Gastroesophageal sphincter (tissue), 4 donors: ENCODE measurements around the gene FNDC11. TPM values are rescaled to one million over a fixed set of nuclear protein-coding genes. Genes with fewer than 3 reads are reported as not detected.

Experiments
- ATAC-seq: fragments of 150-250 bp; one replicate; pipeline ENCODE4 v1.9.1; 2016; ENCODE audit warnings: mild to moderate bottlenecking, moderate library complexity
- H3K27ac ChIP-seq, 4 donors: fragments of 200-600 bp; sonication (generic) in 3 of 4; 1 replicate in 3 of 4; 2 replicates in 1 of 4; pipeline ENCODE4 v1.5.1; 2016 to 2019
- H3K27me3 ChIP-seq: fragments of 200-600 bp; sonication (generic); one replicate; pipeline ENCODE4 v1.5.1; 2019
- H3K36me3 ChIP-seq, 2 donors: fragments of 200-600 bp; sonication (generic); one replicate each; pipeline ENCODE4 v1.5.1; 2019; ENCODE audit warnings: control low read depth in 1 of 2
- H3K4me1 ChIP-seq, 3 donors: fragments of 200-600 bp; sonication (generic); 1 replicate in 2 of 3; 2 replicates in 1 of 3; pipeline ENCODE4 v1.5.1; 2016 to 2019; ENCODE audit warnings: control low read depth in 2 of 3
- H3K4me3 ChIP-seq, 2 donors: fragments of 200-600 bp; sonication (generic); one replicate each; pipeline ENCODE4 v1.5.1; 2019; ENCODE audit warnings: mild to moderate bottlenecking in 1 of 2, moderate library complexity in 1 of 2
- H3K9me3 ChIP-seq, 3 donors: fragments of 200-600 bp; sonication (generic); one replicate each; pipeline ENCODE4 v1.5.1; 2017 to 2019; ENCODE audit warnings: control low read depth in 2 of 3
- EP300 ChIP-seq: sonication (generic); formaldehyde crosslinking; IDR thresholded peaks from one replicate; pipeline ENCODE4 v1.6.1; 2017; ENCODE audit warnings: antibody characterized with exemption, mild to moderate bottlenecking
- POLR2A ChIP-seq, 2 donors: fragments of 450-650 bp; IDR thresholded peaks; one replicate each; pipeline ENCODE4 v1.6.1; 2017; ENCODE audit warnings: antibody characterized with exemption in 2 of 2, mild to moderate bottlenecking in 2 of 2, moderate library complexity in 1 of 2
- POLR2AphosphoS5 ChIP-seq: sonication (generic); formaldehyde crosslinking; IDR thresholded peaks from one replicate; pipeline ENCODE4 v1.6.1; 2017; ENCODE audit warnings: antibody characterized with exemption
- WGBS, 2 donors: methylation state at CpG; one replicate each; pipeline ENCODE4 v1.1.5; 2018; ENCODE audit warnings: low coverage in 1 of 2; 5-methylcytosine and 5-hydroxymethylcytosine counted together
- total RNA-seq, 4 donors: library from RNA; depleted of rRNA; stranded (reverse); fragments of >200 nt; gene quantifications; one replicate each; pipeline ENCODE4 v1.1.0, GENCODE V29; 2016
- TF ChIP-seq, protein P1 (sequence below), 4 experiments: fragments of 200-600 bp in 2 of 4; fragments of 450-650 bp in 2 of 4; sonication (generic) in 1 of 4; IDR thresholded peaks; one replicate each; pipeline ENCODE4 v1.5.1; 2017 to 2019; ENCODE audit warnings: antibody characterized with exemption in 4 of 4, mild to moderate bottlenecking in 2 of 4, moderate library complexity in 2 of 4

Gene FNDC11
- total RNA-seq, 4 donors from 2014 or later = 0.27 TPM; not detected in 3

DNA sequence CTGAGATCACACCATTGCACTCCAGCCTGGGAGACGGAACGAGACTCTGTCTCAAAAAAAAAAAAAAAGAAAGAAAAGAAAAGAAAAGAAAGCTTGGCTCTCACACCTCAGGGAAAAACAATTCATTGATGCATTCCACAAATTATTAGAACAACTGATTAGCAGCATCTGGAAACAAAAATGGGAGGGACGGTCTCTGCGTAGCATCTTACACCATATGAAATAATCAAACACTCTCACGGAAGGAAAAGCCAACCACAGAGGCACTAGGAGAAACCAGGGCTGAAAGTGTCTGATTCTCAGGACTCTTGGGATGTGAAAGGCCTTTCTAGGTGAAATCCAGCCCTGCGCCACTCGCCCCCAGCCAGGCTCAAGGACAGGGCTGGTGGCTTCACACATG lies 22.4 kb downstream of the FNDC11 start:
- Histone ChIP-seq H3K4me1 (peaks cover 0 to 36% (median 0%) of the 10 kb centered on the region in 3 donors), H3K27me3 (peaks cover 21% of the 10 kb centered on the region), H3K27ac (no peak overlapping the region), H3K4me3 (no peak overlapping the region), H3K9me3 (no peaks in the 10 kb centered on the region), H3K36me3 (peaks cover 0 to 11% of the 10 kb centered on the region in 2 donors)
- TF ChIP-seq, protein P1, sequence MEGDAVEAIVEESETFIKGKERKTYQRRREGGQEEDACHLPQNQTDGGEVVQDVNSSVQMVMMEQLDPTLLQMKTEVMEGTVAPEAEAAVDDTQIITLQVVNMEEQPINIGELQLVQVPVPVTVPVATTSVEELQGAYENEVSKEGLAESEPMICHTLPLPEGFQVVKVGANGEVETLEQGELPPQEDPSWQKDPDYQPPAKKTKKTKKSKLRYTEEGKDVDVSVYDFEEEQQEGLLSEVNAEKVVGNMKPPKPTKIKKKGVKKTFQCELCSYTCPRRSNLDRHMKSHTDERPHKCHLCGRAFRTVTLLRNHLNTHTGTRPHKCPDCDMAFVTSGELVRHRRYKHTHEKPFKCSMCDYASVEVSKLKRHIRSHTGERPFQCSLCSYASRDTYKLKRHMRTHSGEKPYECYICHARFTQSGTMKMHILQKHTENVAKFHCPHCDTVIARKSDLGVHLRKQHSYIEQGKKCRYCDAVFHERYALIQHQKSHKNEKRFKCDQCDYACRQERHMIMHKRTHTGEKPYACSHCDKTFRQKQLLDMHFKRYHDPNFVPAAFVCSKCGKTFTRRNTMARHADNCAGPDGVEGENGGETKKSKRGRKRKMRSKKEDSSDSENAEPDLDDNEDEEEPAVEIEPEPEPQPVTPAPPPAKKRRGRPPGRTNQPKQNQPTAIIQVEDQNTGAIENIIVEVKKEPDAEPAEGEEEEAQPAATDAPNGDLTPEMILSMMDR (IDR thresholded peaks at IDR 0.05) = no peak
- TF ChIP-seq POLR2A (IDR thresholded peaks at IDR 0.05) = no peak
- no peak for TF ChIP-seq POLR2AphosphoS5
- no peak for TF ChIP-seq EP300
- no peak for ATAC-seq
- 84 to 91% methylated on average over 5 to 7 of the region's 7 CpGs for WGBS, 2 donors

DNA sequence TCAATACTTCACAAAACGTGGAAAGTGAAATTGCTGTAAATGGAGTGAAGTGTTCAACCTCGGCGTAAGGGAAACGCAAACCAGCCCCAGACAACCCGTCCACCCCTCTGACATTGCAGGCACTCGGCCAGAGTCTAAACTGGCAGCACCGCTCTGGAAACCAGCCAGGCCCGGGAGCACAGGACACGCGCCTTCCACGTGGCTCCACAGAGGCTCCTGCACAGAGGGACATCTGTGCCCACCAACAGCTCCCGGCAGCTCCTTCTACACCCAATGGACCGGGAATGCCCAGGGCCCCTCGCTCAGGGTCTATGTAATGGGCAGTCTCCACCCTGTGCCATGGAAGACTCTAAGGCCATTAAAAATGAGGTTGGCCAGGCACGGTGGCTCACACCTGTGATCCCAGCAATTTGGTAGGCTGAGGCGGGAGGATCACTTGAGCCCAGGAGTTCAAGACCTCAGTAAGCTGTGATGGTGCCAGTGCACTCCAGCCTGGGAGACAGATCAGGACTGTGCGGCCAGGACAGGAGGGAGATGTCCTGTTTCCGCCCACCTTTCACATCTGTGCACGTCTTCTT lies 23.4 kb downstream of the FNDC11 start:
- no peak overlapping the region for H3K27ac ChIP-seq
- no peak for ATAC-seq

DNA sequence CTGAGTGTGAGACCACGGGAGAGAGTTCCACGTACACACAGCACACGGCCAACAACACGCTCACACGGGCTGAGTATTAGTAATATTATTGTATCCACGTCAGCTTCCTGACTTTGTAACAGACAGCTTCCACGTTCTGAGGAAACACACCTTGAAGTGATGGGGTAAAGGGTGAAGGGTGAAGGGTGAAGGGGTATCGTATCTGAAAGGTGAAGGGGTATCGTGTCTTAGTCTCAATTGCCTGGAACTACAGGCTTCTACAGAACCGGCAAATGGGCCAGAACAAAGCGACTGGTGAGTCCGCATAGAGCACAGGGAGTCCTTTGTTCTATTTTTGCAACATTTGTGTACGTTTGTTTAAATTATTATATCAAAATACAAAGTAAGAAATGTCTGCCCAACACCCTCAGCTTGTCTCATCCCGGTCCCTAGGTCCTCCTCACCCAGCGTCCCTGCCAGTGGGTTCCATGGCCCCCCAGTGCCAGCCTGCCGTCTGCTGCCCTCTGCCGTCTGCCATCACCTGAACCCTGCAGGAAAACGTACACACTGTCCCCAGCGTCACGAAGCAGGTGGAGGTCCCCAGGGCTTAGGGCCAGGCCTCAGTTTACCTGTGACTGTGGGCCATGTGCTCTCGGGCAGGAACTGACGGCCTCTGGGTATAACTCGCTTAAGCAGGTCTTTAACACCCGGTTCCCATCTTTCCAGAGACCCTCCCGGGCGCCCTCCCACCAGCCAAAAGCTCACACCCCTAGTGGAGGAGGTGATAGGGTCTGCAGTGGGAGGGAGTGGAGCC lies 24.5 kb downstream of the FNDC11 start:
- 73 to 77% methylated on average over 17 of the region's 26 CpGs for WGBS, 2 donors
- TF ChIP-seq EP300 (no peak), POLR2AphosphoS5 (no peak), POLR2A (IDR thresholded peaks at IDR 0.05) (no peak)
- TF ChIP-seq, protein P1 (IDR thresholded peaks at IDR 0.05) = no peak
- peaks cover 0 to 26% (median 0%) of the 10 kb centered on the region in 3 donors for H3K4me1 ChIP-seq
- ATAC-seq = no peak
- no peaks in the 10 kb centered on the region for H3K9me3 ChIP-seq
- H3K36me3 ChIP-seq = no peaks in the 10 kb centered on the region
- no peak overlapping the region for H3K4me3 ChIP-seq
- no peak overlapping the region for H3K27ac ChIP-seq
- peaks cover 21% of the 10 kb centered on the region for H3K27me3 ChIP-seq

More for the DNA sequence above, 23.4 kb downstream of the FNDC11 start:
- TF ChIP-seq EP300 (no peak), POLR2A (IDR thresholded peaks at IDR 0.05) (no peak), POLR2AphosphoS5 (no peak)
- TF ChIP-seq, protein P1 (IDR thresholded peaks at IDR 0.05) = no peak
- peaks cover 21% of the 10 kb centered on the region for H3K27me3 ChIP-seq
- H3K36me3 ChIP-seq = peaks cover 0 to 4% of the 10 kb centered on the region in 2 donors
- WGBS, 2 donors = 47 to 76% methylated on average over 6 of the region's 19 CpGs
- no peak overlapping the region for H3K4me3 ChIP-seq
- H3K4me1 ChIP-seq = peaks cover 0 to 30% (median 0%) of the 10 kb centered on the region in 3 donors
- no peaks in the 10 kb centered on the region for H3K9me3 ChIP-seq

DNA sequence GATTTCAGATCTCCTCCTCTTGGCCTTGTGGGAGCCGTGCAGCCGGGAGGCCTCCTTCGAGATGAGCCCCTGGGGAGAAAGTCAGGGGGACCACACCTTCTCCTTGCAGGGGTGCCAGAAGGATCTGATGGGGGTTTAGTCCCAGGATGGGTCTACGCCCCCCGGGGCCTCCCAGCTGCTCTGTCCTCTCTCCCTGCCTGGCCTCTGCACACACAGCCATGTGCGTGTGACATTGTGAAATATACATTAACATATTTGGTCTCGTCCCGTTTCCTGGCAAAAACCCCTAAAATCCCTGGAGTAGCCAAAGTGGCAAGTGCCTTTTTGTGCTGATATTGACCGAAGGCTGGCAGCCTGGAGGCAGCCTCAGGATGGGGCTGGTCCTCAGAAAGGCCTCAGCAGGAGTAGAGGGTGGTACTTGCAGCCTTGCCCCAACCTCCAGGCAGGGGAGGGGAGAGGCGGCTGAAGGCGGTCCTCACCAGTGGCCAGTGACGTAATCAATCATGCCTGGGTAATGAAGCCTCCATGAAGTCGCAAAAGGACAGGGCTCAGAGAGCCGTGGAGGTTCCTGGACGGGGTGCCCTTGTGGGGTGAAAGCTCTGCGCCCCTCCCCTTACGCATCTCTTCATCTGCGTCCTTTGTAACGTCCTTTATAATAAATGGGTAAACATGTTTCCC lies 25.2 kb downstream of the FNDC11 start:
- H3K36me3 ChIP-seq = no peaks in the 10 kb centered on the region
- WGBS, 2 donors = 55% methylated on average over 4 of the region's 19 CpGs; no CpG with 5 or more reads in 1 of the 2 donors
- H3K27me3 ChIP-seq = peaks cover 21% of the 10 kb centered on the region
- H3K4me3 ChIP-seq = no peak overlapping the region
- H3K4me1 ChIP-seq = peaks cover 0 to 23% (median 0%) of the 10 kb centered on the region in 3 donors
- TF ChIP-seq POLR2AphosphoS5 (no peak), POLR2A (IDR thresholded peaks at IDR 0.05) (no peak), EP300 (no peak)
- H3K27ac ChIP-seq = no peak overlapping the region
- no peak for ATAC-seq
- no peaks in the 10 kb centered on the region for H3K9me3 ChIP-seq

DNA sequence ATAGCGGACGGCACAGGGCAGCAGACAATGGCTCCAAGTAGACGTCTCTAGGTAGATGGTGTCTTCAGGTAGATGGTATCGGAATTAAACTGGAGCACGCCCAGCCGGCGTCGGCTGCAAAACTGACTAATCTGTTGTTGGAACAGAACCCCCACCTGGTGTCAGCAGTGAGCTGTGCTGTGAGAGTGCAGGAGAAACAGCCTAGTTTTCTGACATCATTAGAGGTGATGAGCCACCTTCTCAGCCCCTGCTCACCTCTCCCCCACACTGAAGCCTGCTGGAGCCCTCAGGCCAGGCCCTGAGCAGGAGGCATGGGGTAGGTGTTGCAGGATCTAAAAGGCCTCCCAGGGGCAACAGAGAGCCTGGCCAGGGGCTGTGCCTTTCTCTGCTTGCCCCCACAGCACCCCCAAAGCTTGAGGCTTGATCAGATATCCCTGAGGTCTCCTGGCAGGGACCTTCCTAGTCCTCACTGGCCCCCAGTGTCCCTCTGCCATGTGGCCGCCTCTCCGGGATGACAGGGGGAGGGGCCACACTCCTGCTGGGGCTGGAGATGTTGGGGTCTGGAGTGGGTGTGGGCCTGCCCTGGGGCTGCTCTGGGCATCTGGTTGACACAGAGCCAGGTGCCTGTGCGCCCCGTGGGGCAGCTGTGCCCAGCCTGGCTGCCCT lies 27.0 kb downstream of the FNDC11 start:
- Histone ChIP-seq H3K4me3 (no peak overlapping the region), H3K27ac (no peak overlapping the region), H3K4me1 (peaks cover 0 to 8% (median 0%) of the 10 kb centered on the region in 3 donors), H3K36me3 (no peaks in the 10 kb centered on the region), H3K27me3 (peaks cover 21% of the 10 kb centered on the region), H3K9me3 (no peaks in the 10 kb centered on the region)
- ATAC-seq = no peak
- TF ChIP-seq POLR2AphosphoS5 = no peak
- no peak for TF ChIP-seq POLR2A (IDR thresholded peaks at IDR 0.05)
- TF ChIP-seq EP300 = no peak
- TF ChIP-seq, protein P1 (IDR thresholded peaks at IDR 0.05) = no peak
- 30% methylated on average over 2 to 4 of the region's 12 CpGs for WGBS, 2 donors
